Activated CD8-positive, alpha-beta T cell treated with anti-CD3 and anti-CD28 coated beads for 36 hours (primary cell): ENCODE data around the gene ELFN2. TPM values are rescaled to one million over a fixed set of nuclear protein-coding genes. Genes with fewer than 3 reads are reported as not detected.

Experiments used
- ATAC-seq: fragments of 200-7000 bp; cut with Tn5 transposase; one replicate; pipeline ENCODE4 v1.10.0; 2021; ENCODE audit warnings: mild to moderate bottlenecking, moderate library complexity
- CTCF ChIA-PET: fragments of 350-600 bp; sonication (Branson Sonifier 250); formaldehyde crosslinking; loops from one replicate; lab custom pipeline; 2021; ENCODE audit warnings: antibody characterized with exemption; lab: Charles Lee
- POLR2A ChIA-PET: fragments of 350-600 bp; sonication (Branson Sonifier 250); formaldehyde crosslinking; loops from one replicate; lab custom pipeline; 2021; ENCODE audit warnings: antibody characterized with exemption; lab: Charles Lee
- DNase-seq: peaks from one replicate; pipeline ENCODE4 v3.0.0-alpha.2; 2020
- H3K27ac Mint-ChIP-seq: one replicate; pipeline ENCODE4 v1.8.0; 2021; ENCODE audit warnings: mild to moderate bottlenecking, mixed read lengths
- H3K27me3 Mint-ChIP-seq: one replicate; pipeline ENCODE4 v1.8.0; 2021; ENCODE audit warnings: mixed read lengths
- H3K36me3 Mint-ChIP-seq: one replicate; pipeline ENCODE4 v1.8.0; 2021; ENCODE audit warnings: low read depth, mixed read lengths
- H3K4me1 Mint-ChIP-seq: one replicate; pipeline ENCODE4 v1.8.0; 2021; ENCODE audit warnings: low read depth, mixed read lengths
- H3K4me3 Mint-ChIP-seq: one replicate; pipeline ENCODE4 v1.8.0; 2021; ENCODE audit warnings: mild to moderate bottlenecking, moderate library complexity, mixed read lengths
- H3K9me3 Mint-ChIP-seq: one replicate; pipeline ENCODE4 v1.8.0; 2021; ENCODE audit warnings: mixed read lengths
- intact Hi-C: fragments of 100-400 bp; cut with micrococcal nuclease; formaldehyde crosslinking; loops from one replicate; pipeline ENCODE4 v1.10.0; 2022
- total RNA-seq, 2 experiments: library from RNA; stranded (reverse); gene quantifications; one replicate each; pipeline ENCODE4 v1.2.3, GENCODE V29; 2021
- TF ChIP-seq, protein P1 (sequence below): fragments of 200-600 bp; IDR thresholded peaks from one replicate; pipeline ENCODE4 v1.8.0; 2022; ENCODE audit warnings: antibody characterized with exemption, mild to moderate bottlenecking

ELFN2 gene
- total RNA-seq, 2 experiments from 2014 or later = 0.51 to 0.52 TPM

DNA sequence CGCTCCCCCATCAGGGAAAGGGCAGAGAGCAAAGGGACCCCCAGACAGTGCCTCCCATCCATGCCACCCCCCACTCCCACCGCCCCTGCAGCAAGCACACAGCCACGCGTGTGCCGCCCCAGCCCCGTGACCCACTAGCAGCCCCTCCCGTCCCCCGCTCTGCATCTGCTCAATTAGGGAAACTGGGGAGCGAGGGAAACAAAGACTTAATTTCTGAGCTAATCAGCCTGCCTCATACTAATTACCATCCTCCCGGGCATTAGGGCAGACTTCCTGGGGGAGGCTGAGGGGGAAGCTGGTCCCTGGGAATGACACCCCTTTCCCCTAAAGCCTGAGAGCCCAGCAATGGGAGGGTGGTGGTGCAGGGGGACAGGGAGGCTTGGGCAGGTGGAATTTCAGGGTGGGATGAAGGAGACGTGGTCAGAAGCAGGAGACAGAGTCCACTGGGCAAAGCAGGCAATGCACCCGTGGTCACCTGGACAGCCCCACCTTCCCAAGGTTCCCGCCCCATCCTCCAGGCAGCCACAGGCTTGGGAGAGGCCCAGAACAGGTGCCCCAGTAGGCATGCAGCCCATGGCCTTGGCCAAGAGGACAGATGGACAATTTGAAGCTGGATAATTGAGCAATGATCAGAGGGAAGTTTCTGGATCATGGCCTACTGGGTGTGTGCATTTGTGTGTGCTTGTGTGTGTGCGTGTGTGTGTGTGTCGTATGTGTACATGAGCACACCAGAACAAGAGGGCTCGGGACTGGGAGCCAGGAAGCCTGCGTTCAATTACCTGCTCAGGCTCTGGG lies 20.6 kb downstream of the ELFN2 start:
- intact Hi-C loops = no loop called here
- Mint-ChIP-seq H3K27ac (no peak overlapping the region), H3K4me1 (peaks cover 7% of the 10 kb centered on the region), H3K27me3 (peaks cover 4% of the 10 kb centered on the region), H3K36me3 (no peaks in the 10 kb centered on the region), H3K4me3 (no peak overlapping the region), H3K9me3 (no peaks in the 10 kb centered on the region)
- ATAC-seq (no peak), DNase-seq (no peak)
- ChIA-PET POLR2A (no interaction called here), CTCF (interaction anchor here (0.9 to 1.4 kb wide), 2 partner anchors 24 to 51 kb away, joined by 3 to 4 read pairs; no protein-coding TSS in a partner anchor)
- TF ChIP-seq, protein P1, sequence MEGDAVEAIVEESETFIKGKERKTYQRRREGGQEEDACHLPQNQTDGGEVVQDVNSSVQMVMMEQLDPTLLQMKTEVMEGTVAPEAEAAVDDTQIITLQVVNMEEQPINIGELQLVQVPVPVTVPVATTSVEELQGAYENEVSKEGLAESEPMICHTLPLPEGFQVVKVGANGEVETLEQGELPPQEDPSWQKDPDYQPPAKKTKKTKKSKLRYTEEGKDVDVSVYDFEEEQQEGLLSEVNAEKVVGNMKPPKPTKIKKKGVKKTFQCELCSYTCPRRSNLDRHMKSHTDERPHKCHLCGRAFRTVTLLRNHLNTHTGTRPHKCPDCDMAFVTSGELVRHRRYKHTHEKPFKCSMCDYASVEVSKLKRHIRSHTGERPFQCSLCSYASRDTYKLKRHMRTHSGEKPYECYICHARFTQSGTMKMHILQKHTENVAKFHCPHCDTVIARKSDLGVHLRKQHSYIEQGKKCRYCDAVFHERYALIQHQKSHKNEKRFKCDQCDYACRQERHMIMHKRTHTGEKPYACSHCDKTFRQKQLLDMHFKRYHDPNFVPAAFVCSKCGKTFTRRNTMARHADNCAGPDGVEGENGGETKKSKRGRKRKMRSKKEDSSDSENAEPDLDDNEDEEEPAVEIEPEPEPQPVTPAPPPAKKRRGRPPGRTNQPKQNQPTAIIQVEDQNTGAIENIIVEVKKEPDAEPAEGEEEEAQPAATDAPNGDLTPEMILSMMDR = no peak

DNA sequence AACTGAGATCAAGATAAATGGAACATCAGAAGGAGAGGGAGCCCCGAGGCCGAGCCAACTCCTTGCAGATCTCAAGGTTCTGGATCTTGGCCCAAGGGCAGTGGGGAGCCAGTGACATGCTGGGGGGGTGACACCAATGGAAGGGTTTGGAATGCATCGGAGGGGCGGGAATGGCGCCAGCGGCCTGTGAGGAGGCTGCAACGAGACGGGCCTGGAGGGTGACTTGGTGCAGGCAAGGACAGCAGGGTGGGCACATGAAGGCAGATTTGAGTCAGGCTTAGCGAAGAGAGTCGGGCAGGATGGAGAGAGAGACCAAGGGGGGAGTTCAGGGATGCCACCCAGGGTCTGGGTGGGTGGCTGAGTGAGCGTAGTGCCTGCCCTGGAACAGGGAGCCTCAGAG lies 23.2 kb downstream of the ELFN2 start:
- no peak overlapping the region for H3K27ac Mint-ChIP-seq

DNA sequence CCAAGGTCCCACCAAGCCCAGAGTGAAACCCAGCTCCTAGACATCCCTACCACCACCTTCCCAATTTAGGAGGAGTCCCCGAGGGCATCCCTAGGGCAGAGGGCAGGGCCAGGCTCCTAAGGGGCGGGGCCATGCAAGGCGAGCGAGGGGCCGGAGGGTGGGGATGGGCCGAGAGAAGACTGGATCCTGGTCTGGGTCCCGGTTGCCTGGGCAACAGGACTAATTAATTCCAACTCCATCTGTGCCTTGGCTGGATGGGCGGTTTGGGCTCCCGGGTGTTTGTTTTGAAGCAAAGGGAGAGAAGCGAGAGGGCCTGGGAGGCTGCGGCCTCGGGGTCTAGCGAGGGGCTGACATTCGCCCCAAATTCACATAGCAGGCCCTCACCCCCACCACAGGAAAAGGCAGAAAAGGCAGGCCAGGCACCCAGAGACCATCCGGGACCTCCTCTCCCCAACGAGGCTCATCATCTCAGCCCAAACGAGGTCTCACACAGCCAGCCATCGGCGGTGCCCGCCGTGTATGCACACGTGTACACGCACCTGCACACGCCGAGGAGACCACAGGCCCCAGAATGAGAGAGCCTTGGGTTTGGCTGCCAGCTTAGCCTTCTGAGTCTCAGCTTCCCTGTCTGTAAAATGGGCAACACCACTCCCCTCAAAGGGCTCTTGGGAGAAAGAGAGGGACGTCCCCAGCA lies 23.9 kb downstream of the ELFN2 start:
- no peaks in the 10 kb centered on the region for H3K27me3 Mint-ChIP-seq
- ATAC-seq (no peak), DNase-seq (no peak)
- TF ChIP-seq, protein P1 = no peak
- H3K4me3 Mint-ChIP-seq = no peak overlapping the region
- H3K27ac Mint-ChIP-seq = no peak overlapping the region
- intact Hi-C loops = no loop called here
- H3K9me3 Mint-ChIP-seq = no peaks in the 10 kb centered on the region
- ChIA-PET CTCF (interaction anchor here (1.3 kb wide), 1 partner anchor 54 kb away, joined by 4 read pairs; no protein-coding TSS in a partner anchor), POLR2A (interaction anchor here (0.6 kb wide), 1 partner anchor 28 kb away, joined by 3 read pairs; no protein-coding TSS in a partner anchor)
- H3K4me1 Mint-ChIP-seq = no peaks in the 10 kb centered on the region
- no peaks in the 10 kb centered on the region for H3K36me3 Mint-ChIP-seq

More for the DNA sequence above, 23.2 kb downstream of the ELFN2 start:
- DNase-seq (no peak), ATAC-seq (no peak)
- Mint-ChIP-seq H3K27me3 (no peaks in the 10 kb centered on the region), H3K4me1 (no peaks in the 10 kb centered on the region), H3K4me3 (no peak overlapping the region), H3K36me3 (no peaks in the 10 kb centered on the region), H3K9me3 (no peaks in the 10 kb centered on the region)
- ChIA-PET POLR2A (no interaction called here), CTCF (interaction anchor here (0.6 kb wide), 1 partner anchor 426 kb away, joined by 3 read pairs; no protein-coding TSS in a partner anchor)
- TF ChIP-seq, protein P1 = no peak
- intact Hi-C loops = no loop called here

DNA sequence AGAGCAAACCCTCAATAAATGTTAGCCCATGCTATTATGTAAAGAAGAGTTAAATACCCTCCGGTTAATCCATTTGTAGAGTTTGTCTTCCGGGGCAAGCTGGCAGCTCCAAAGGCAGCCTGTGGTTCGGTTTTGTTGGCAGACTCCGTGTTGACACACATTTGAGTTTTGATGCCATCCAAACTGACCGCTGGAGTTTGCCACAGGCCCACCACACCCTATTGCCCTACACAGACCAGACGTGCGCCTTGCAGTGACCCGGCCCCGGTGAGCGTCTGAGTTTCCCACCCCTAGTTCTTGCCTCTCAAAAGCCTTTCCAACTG lies 25.1 kb downstream of the ELFN2 start:
- H3K9me3 Mint-ChIP-seq = no peaks in the 10 kb centered on the region
- ChIA-PET CTCF (no interaction called here), POLR2A (no interaction called here)
- ATAC-seq = no peak
- DNase-seq = no peak
- intact Hi-C loops = no loop called here
- H3K27ac Mint-ChIP-seq = no peak overlapping the region
- H3K4me3 Mint-ChIP-seq = no peak overlapping the region
- TF ChIP-seq, protein P1 = no peak
- H3K27me3 Mint-ChIP-seq = no peaks in the 10 kb centered on the region
- H3K4me1 Mint-ChIP-seq = no peaks in the 10 kb centered on the region
- H3K36me3 Mint-ChIP-seq = no peaks in the 10 kb centered on the region
